GM19328 (cell line): ENCODE data around the gene RUNX3.
A peak's percentile ranks its signal among the peaks of the same experiment; 100 is the strongest.

ENCODE experiments used
- ATAC-seq: cut with Tn5 transposase; IDR thresholded peaks from one replicate; pipeline ENCODE4 v1.9.1; 2021; ENCODE audit warnings: mild to moderate bottlenecking, moderate library complexity; ENCODE audit not compliant: unreplicated experiment

The RUNX3 gene

DNA sequence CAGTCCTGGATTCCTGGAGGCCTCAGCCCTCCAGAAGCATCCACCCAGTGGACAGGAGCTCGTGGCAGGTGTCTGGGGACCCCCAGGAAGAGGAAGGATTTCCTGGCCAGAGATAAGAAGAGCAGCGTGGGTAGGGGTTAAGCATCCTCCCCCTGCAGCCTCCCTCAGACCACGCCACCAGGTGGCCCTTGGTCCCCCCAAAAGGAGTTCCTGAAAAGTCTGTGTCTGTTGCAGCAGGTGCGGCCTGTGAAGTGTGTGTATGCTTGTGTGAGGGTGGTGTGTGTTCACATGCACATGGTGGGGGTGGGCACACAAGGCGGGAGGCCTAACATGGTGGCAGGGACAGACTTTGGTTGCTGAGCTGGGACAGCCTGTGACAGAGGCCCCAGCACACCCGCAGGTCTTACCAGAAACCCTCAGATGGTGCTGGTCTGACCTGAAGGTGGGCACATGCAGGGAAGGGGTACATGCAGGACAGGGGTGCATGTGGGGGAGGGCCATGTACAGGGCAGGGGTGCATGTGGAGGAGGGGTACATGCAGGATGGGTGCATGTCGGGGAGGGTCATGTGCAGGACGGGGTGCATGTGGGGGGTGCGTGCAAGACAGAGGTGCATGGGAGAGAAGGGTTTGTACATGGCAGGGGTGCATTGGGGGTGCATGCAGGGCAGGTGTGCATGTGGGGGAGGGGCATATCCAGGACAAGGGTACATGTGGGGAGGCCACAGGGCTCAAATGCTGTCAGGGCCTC is 18.2 kb upstream of the RUNX3 start:
- no peak for ATAC-seq

DNA sequence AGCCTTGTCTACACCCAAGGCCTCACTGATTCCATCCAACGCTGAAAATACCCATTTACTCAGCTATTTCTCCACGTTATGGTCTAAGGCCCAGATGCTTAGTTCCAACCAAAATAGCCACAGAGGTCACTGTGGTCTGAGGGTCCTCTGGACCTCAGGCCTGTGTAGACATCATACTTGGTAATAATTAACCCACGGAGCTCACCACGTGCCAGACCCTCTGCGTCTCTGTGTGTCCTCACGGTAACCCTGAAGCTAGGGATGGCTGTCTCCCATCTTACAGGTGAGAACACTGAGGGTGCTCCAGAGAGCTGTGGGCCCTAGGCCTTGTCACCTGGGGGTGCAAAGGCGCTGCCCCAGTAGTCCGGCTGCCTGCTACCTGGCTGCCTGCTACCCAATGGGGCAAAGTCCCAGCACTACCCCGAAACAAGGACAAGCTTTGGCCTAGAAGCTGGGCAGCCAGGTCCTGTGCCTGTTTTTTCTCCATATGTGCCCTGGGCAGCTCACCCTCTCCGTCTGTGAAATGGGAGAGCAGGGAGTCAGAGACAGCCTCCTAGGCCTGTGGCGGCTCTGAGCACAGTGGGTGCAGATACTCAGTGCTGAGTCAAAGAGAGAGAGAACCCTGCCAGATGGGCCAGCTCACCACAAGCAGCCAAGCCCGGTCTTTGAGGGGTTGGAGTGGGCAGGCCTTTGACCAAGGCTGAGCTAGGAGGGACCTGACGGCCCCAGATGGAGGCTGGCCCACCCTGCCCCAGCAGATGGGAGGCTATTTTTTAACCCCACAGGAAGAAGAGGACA is 17.0 kb upstream of the RUNX3 start:
- peak; percentile 69 for ATAC-seq

DNA sequence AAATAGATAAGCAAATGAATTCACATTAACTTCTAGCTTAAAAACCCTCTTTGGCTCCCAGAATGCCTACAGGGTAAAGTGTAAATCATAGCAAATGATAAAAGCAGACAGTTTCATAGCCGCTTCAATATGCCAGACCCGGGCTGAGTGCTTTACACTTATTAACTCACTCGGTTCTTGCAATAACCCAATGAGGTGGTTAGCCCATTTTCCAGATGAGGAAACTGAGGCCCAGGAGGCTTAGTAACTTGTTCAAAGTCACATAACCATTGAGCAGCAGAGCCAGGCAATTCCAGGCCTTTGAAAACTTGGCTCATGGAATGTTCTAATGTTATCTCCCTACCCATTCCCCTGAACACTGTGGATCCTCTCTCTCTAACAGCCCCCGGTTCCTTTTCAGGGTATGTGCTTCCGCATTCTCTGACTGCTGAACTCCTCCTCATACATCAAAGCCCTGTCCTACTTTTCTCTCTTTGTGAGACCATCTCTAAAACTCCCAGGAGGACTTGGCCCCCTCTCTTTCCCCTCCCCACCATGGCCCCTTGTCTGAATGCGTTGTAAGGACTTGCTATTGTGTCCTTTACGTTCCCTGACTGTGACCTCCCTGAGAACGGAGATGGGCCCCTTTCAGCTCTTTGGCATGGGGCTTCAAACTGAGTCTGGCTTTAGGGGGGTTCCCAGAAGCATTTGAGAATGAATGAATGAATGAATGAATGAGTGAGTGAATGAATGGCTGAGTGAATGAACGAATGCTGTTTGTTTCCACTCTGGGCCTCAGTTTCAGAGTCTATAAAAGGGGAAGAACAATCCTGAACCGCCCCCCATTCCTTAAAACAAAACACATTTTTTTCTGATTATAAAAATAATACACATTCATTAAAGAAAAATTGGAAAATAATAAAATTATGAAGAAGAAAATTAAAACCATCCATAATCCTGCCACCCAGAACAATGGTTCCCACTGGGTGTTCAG is 15.6 kb upstream of the RUNX3 start:
- no peak for ATAC-seq

DNA sequence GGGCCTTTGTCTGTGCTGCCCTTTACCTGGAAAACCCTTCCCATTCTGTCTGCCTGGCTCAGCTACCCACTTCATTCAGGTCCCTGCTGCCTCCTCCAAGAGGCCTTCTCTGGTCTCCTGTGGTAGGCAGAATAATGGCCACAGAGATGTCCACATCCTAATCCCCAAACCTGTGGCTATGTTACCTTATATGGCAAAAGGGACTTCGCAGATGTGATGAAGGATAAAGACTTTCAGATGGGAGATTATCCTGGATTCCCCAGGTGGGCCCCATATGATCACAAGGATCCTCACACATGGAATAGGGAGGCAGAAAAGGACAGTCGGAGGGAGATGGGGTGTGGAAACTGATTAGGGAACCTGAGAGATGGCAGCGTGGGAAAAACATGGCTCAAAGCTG is 14.2 kb upstream of the RUNX3 start:
- ATAC-seq: no peak

DNA sequence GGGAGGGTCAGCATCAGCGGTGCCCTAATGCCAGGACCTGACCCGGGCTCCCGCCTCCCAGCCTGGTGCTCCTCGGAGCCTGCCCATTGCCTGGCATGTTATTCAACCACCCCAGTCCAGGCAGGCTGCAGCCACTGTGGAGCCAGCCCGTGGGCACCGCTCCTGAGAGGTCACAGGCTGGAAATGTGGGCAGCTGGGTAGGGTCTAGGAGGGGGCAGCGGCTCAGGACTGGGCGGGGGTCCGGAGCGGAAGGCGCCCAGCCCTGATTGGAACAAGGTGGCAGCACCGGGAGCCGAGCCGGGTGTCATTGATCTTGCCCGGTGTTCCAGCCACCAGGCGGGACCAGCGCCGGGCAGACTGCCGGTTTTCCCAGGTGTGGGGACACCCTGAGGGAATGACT is 12.7 kb upstream of the RUNX3 start:
- no peak for ATAC-seq

DNA sequence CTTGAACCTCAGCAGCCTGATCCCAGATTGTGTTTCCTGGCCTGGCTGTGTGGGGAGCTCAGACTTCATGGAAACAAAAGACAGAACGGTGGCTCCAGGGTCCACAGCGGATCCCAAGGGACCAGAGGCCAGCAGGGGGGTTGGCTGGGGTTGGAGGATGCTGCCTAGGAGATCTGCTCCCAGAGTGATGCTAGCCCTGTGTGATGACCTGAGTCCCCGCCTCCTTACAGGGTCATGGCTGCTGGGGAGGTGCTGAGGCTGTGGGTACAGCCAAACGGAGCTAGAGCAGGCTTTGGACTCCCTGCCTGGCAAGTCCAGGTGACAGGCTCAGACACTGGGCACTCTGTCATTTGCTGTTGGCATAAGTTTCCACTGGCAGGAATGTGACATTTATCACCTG is 11.5 kb upstream of the RUNX3 start:
- ATAC-seq: no peak

DNA sequence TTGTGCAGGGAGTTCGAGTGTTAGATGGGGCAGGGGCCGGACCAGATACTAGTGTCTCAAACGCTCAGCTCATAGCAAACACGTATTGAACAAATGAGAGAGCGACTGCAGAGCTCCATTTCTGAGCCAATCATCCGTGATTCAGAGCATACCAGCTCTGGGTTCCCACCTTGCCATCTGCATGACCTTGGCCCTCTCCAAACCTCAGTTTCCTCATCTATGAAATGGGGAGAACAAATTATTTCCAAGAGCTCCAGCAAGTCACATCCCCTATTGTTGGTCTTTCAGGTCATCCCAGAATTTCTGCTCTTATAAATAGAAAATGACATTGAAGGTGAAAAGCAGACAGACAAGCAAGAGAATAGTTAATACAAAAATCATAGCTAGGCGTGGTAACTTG is 10.2 kb upstream of the RUNX3 start:
- ATAC-seq: no peak

DNA sequence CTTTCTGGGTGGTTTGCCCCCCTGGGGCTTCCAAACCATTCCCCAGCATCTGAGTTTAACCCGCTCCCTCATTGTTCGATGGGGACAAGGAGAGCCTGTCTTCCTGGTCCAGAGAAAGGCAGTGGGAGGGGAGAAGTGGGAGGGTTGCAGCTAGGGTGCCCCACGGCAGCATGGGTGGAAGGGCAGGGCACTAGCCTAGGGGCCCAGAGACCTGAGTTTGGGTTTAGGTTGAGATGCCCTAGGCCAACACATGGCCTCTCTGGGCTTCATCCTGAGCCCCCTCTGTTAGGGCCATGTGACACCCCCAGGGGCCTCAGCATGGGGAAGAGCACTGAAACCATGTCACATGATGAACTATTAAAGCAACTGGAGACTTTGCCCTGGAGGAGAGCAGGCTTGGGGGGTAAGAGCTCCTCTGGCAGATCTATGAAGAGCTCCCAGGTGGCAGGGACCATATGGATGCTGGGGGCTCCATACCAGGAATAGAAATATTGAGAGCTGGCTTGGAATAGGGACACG is 9.7 kb upstream of the RUNX3 start:
- ATAC-seq: no peak

DNA sequence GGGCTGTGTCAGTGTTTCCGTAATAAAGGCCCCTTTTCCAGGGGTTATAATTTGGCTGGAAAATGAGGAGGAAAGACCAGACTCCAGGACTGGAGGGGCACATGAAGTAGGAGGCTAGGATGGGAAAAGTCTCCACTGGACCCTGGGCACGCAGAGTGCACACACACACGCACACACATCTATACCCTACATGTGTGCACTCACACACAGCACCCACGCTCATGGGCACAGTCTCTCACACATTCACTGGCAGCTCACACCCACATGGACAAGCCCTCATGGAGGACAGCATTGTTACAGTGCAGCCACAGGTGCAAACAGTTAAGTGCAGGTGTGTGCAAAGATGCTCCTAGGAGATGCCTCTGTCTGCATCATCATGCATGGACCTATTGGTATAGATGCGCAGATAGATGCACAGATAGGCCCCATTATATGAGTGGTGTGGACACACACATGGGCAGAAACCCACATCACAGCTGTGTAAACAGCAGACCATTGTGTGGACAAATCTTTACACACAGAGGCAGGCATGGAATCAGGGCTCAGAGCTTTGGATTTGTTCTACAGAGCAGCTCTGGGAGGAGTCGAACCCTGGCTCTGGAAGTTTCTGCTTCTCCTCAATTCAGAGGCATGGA is 9.1 kb upstream of the RUNX3 start:
- no peak for ATAC-seq

DNA sequence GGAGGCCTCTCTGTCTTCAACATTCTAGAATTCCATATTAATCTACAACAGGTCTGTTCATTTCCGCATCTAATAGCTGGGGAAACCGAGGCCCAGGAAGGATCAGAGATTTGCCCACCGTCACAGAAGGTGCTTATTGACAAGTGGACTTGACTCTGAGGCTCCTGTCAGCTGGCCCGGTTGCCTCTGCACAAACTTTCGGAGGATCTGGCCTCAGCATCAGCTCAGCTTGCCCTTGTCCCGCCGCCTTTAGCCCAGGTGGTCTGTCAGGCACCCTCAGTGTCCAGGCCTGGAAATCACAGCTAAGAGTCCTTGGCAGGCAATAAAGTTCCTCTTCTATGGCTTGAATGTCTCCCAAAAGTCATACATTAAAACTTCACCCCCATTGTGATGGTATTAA is 8.2 kb upstream of the RUNX3 start:
- no peak for ATAC-seq

DNA sequence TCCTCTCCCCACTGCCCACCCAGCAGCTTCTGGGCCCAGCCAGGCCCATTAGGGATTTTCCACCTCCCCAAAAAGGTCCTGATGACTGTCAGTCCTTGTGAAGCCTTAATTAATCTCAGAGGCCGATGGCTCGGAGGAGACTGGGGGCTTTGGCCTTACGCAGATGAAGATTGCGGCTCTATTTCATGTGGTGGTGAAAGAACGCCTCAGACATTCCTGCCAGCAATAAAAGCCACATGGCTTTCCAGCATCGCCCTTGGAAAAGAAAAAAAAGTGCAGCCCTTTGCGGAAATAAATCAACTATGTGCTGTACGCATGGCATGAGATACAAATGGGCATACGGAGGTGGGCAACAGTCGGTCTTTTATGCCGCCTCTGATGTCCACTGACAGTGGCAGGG is 6.6 kb upstream of the RUNX3 start:
- ATAC-seq: no peak

DNA sequence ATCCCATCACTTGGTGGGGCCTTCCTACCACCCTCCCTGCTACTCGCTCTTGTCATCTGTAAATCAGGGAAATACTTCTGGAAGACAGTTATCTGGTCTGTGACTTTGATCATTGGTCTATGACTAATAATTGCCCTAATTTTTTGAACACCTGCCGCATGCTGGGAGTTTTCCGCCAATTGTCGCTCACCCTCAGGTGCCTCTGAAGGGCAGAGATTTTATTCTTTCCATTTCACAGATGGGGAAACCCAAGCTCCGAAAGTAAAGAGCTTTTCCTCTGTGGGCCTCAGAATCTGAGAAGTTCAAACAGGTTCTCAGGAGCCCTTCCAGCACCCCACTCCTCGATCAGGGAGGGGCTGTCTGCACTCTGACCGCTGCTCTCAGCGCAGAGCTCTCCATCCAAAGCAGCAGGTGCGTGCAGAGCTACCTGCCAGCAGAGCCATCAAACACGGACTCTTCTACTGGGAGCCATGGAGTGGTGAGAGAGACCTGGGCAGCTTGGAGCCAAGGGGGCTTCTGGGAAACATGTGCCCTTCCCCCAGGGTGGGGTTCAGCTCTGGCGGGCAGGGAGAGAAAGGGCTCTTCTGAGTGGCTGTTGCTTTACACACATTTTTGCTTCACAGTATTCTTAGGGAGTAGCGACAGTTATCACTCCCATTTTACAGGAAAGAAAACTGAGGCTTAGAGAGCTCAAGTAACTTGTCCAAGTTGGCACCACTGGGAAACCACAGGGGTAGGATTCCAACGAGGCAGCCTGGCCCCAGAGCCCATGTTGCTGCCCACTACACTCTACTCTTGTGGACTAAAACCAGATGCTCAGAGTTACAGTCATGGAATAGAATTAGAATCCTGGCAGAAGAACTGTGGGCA is 5.8 kb upstream of the RUNX3 start:
- ATAC-seq: no peak

DNA sequence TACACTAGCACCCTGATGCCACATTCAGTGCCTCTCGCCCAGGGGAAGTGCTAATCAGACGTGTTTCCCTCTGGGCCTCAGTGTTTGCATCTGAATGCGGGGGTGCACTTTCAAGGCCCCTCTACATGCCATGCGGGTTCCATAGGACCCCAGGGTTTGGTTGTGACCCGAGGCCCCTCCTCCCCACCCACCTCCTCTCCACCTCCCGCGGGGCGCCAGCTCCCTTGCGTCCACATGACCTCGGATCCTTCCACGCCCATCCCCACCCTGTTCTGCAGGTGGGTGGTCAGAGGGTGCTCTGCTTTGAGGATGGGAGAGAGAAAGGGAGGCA is 5.1 kb upstream of the RUNX3 start:
- ATAC-seq: no peak

DNA sequence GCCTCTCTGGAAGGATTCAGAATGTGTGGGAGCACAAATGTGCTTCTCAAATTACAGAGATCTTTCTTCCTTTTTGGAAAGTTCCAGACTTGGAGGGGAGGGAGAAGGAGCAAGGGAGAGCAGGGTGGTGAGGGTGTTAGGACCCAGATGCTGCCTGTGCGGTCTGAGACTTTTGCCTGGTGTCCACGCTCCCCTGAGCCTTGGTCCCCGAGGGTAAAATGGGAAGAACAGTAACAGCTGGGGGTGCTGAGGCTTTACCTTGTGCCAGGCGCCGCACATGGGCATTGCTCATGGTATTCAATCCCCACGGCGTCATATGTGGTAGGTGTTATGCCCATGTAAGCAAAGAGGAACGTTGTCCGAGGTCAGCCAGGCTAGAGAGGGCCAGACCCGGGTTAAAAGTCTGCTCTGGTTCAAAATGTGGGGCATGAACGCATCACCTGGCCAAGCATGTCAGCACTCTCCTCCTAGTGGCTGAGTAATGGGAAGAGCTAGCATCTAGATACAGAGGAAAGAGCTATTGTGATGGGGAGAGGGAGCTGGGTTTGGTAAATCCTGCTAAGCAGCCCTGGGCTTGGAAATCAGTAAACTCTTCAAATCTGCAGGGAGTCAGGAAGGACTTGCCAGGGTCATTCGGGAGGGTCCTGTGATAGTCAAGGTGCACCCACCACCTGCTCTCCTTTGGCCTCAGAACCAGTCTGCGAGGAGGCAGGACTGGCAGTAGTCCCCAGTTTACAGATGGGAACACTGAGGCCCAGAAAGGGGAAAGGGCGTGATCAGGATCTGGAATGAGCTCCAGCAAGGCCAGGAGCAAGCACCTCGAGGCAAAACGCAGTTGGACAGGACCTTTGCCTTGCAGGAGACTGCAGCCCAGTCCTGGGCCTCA is 4.5 kb upstream of the RUNX3 start:
- no peak for ATAC-seq

DNA sequence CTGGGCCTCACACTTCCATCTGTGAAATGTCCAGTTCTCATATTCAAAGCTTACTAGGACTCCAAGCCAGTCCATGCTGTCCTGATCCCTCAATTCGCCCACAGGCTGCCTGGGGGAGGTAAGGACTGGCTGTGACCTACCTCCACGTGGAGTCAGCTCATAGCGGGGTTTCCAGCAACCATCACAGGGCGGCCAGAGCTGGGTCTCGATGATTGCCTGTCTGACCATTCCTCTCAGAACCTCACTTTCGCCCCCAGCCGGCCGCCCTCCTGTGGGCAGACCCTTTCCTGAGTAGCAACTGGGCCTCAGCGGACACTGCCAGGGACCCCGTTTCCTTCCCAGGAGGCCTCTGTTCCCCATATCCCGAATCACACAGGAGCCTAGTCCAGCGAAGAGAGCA is 3.4 kb upstream of the RUNX3 start:
- no peak for ATAC-seq

DNA sequence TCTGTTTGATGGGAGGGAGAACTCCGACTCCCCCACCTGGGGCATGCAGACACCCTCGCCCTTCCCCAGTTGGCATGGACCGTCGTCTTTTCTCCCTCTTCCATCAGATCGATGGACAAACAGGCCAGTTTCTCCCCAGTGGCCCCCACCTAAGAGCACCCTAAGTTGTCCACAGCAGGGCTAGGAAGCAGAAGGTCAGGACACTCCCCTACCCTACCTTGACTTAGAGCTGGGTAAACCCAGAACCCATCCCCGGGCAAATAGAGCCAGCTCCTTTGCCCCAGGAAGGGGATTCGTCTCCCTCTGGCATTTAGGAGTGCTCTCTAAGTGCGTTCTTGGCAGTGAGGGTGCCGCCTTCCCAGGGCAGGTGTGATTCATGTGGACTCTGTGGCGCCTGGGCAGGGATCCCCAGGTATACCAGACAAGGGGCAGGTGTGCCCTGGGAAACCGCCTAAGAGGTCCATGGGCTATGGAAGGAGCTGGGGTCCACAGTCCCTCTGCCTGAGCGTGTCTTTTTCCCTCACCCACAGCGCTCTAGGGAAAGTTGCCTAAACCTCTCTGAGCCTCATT is 2.7 kb upstream of the RUNX3 start:
- ATAC-seq: no peak

DNA sequence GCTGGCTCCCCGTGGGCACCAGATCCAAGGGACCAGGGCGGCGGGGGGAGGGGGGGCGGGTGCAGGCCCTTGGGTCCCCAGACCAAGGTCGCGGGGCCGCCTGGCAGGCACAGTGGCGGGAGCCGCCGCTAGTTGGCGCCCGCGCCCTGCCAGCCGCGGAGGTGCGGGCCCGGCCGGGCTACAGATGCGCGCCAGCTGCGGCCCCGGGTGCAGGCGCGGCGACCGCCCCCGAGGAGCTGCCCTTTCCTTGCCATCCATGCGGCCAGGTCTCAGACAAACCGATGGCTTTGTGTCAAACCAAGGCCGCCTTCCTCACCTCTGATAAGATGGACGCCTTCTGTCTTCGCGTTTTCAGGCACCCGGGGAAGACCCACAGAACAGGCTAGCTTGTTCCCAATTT is 2.2 kb upstream of the RUNX3 start:
- ATAC-seq: no peak

DNA sequence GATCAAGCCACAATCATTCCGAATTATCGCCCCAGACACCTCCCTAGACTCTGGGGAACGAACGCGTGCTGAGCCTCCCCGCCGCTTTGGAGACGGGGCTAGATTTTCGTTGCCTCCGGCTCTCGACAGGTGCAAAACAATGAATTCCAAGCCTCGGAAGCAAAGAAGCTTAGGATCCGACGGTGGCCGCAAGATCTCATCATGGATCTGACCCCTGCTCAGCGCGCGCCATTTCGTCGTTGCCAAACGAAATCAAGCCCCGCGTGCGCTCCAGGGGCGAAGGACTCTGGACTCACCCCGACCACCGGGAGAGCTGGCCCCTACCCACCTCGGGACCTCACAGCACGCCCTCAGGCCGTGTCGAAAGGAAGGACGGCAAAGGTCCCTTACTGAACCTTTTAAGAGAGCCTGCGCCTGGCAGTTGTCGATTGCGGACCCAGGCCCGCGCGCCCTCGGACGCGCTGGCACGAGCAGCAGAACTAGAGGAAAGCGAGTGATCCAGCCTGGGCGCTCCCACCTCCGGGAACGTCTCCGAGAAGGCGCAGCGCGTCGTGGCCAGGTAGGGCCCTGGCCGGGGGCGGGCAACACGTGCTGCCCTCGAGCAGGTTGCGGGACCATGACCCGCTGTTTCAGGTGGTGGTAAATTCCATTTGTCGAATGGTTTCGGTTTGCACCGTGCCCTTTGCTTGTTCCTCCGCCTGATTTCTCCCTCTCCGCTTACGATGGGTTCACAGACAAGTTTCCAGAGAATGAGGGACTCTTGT is 1.6 kb upstream of the RUNX3 start:
- no peak for ATAC-seq
